ENCODE measurements around the gene KCNS3.

Gene KCNS3

GRCh38 chr2:17878281-17879136 is at the start of gene KCNS3:
KCNS3 (plus strand) TSS chr2:17878667; CDS start chr2:17931009, 52,342 bp downstream.
- Mint-ChIP-seq H3K27ac (no peak within 1 kb of the TSS), H3K9me3 (no peaks in the 10 kb centered on the region), H3K36me3 (ENCODE audit: low read depth) (no peaks in the 10 kb centered on the region), H3K4me1 (ENCODE audit: low read depth) (peaks cover 20% of the 10 kb centered on the region), H3K27me3 (peaks cover 79% of the 10 kb centered on the region), H3K4me3 (peak within 1 kb of the TSS; percentile 66)
- DNase-seq: peak; percentile 42

DNA sequence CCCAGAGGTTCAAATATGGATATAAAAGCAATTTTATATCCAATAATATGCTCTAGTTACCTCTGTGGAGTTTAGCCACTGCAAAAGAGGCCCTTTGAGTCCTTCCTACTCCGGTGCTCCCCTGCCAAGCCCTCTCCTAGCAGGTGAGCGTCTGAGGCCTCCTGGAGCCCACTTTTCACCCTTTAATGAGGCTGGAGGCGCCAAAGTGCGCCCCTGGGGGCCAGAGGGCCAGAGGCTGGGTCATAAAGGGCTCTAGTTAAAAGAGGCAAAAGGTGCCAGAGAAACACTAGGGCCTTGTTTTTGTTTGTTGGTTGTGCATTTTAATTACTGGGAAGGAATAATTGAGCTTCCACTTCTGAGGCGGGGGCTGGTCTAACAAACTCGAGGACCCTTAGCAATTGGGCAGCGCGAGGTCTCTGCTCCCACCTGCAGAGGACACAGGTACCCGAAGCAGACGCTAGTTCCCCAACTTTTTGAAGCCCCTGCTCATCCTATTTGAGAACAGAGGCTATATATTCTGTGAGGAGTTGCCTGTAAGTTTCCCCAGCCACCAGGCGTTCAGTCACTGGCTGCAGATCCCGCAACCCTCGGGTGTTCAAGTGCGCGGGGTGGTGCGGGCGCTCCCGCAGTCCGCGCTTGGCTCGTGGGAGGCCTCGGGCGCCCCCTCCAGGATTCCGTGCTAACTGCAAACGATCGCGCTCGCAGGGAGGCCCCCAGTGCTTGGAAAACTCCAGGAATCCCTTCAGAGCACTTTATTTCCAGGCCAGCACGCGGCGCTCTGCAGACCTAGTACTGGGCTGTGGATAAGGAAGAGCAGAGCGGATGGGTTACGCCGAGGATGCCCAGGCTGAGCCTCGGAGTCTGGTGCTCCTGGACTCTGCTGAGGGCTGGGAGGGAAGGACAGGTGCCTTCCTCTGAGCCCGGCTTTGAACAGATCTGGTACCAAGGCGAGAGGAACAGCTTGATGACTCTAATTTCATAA is 48.1 kb upstream of the KCNS3 start:
- no peak overlapping the region for H3K4me3 Mint-ChIP-seq
- H3K9me3 Mint-ChIP-seq: no peaks in the 10 kb centered on the region
- no peak overlapping the region for H3K27ac Mint-ChIP-seq
- H3K4me1 Mint-ChIP-seq (ENCODE audit: low read depth): peaks cover 5% of the 10 kb centered on the region
- no peaks in the 10 kb centered on the region for H3K36me3 Mint-ChIP-seq (ENCODE audit: low read depth)
- DNase-seq: peak; percentile 59
- peaks cover 39% of the 10 kb centered on the region for H3K27me3 Mint-ChIP-seq

- Mint-ChIP-seq H3K4me3 (no peak overlapping the region), H3K27ac (no peak overlapping the region), H3K9me3 (no peaks in the 10 kb centered on the region), H3K4me1 (ENCODE audit: low read depth) (peaks cover 3% of the 10 kb centered on the region), H3K36me3 (ENCODE audit: low read depth) (no peaks in the 10 kb centered on the region), H3K27me3 (peaks cover 13% of the 10 kb centered on the region)
- no peak for DNase-seq
Measured at GRCh38 chr2:17835516-17835915, 43.0 kb upstream of the KCNS3 start.

DNA sequence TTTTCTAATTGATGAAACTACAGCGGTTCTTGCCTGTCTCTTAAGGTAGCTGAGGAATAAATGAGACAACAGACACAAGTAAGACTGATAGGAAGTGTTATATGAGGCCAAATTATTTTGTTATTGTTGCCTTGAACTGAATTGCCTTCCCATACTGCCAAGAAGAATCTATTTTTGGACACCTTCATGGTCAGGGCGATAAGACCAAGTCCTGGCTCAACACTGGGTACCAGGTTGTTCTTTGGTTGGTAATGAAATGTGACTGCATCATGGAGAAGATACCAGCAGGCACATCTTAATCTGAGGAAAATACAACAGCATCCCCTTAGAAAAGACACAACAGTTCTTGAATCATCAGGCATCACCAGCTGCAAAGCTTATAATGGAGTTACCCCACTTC is 38.5 kb upstream of the KCNS3 start:
- Mint-ChIP-seq H3K4me1 (ENCODE audit: low read depth) (no peaks in the 10 kb centered on the region), H3K27ac (no peak overlapping the region), H3K9me3 (no peaks in the 10 kb centered on the region), H3K27me3 (peaks cover 12% of the 10 kb centered on the region), H3K36me3 (ENCODE audit: low read depth) (no peaks in the 10 kb centered on the region), H3K4me3 (no peak overlapping the region)
- no peak for DNase-seq

- H3K36me3 Mint-ChIP-seq (ENCODE audit: low read depth): no peaks in the 10 kb centered on the region
- H3K27me3 Mint-ChIP-seq: peaks cover 8% of the 10 kb centered on the region
- H3K4me1 Mint-ChIP-seq (ENCODE audit: low read depth): no peaks in the 10 kb centered on the region
- H3K27ac Mint-ChIP-seq: no peak overlapping the region
- no peak overlapping the region for H3K4me3 Mint-ChIP-seq
- no peak for DNase-seq
- no peaks in the 10 kb centered on the region for H3K9me3 Mint-ChIP-seq
Measured at GRCh38 chr2:17843457-17843856, 35.0 kb upstream of the KCNS3 start.

DNA sequence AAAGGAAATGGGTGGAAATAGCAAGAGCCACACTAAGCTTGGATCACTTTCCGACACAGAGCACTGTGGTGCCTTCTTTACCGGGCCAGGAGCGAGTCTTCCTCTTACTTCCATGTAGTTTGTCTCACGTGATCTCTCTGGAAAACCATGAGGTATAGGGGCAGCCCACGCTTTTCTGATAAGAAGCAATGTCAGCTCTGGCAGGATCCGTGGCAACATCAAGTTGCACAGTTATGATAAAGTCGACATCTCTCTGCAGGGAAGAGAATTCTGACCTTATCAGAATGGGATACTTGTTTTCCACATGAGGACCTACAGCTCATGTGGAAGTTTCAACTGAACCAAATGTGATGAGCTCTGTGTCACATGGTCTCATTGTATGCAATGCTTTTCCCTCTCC is 32.7 kb upstream of the KCNS3 start:
- H3K27me3 Mint-ChIP-seq: peaks cover 8% of the 10 kb centered on the region
- no peaks in the 10 kb centered on the region for H3K4me1 Mint-ChIP-seq (ENCODE audit: low read depth)
- no peak overlapping the region for H3K27ac Mint-ChIP-seq
- H3K4me3 Mint-ChIP-seq: no peak overlapping the region
- no peak for DNase-seq
- H3K9me3 Mint-ChIP-seq: no peaks in the 10 kb centered on the region
- no peaks in the 10 kb centered on the region for H3K36me3 Mint-ChIP-seq (ENCODE audit: low read depth)

- H3K4me1 Mint-ChIP-seq (ENCODE audit: low read depth): no peaks in the 10 kb centered on the region
- H3K27me3 Mint-ChIP-seq: peaks cover 11% of the 10 kb centered on the region
- no peaks in the 10 kb centered on the region for H3K36me3 Mint-ChIP-seq (ENCODE audit: low read depth)
- H3K4me3 Mint-ChIP-seq: no peak overlapping the region
- H3K27ac Mint-ChIP-seq: no peak overlapping the region
- no peak for DNase-seq
- H3K9me3 Mint-ChIP-seq: no peaks in the 10 kb centered on the region
Measured at GRCh38 chr2:17846676-17847075, 31.8 kb upstream of the KCNS3 start.

GRCh38 chr2:17847236-17847635 is 31.2 kb upstream of the KCNS3 start:
- peaks cover 10% of the 10 kb centered on the region for H3K27me3 Mint-ChIP-seq
- H3K27ac Mint-ChIP-seq: no peak overlapping the region
- no peaks in the 10 kb centered on the region for H3K4me1 Mint-ChIP-seq (ENCODE audit: low read depth)
- no peak for DNase-seq
- H3K36me3 Mint-ChIP-seq (ENCODE audit: low read depth): no peaks in the 10 kb centered on the region
- H3K4me3 Mint-ChIP-seq: no peak overlapping the region
- no peaks in the 10 kb centered on the region for H3K9me3 Mint-ChIP-seq

DNA sequence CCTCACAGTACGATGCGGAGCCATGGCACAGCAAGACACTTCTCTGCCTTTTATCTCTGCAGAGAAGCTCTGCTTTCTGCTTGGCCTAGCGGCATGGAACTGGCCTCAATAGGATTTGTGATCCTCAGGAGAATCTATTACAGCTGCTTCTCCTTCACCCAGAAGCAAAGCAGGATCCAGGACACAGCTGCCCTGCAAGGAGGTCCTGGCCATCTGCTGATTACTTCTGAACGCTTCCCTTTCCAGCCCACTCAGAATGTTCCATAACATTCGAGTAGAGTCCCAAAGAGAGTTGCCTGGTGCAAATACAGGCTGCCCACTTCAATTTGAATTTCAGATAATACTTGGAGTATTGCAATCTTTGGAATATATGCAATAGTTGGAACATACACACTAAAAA is 29.2 kb upstream of the KCNS3 start:
- Mint-ChIP-seq H3K9me3 (no peaks in the 10 kb centered on the region), H3K36me3 (ENCODE audit: low read depth) (no peaks in the 10 kb centered on the region), H3K4me1 (ENCODE audit: low read depth) (no peaks in the 10 kb centered on the region), H3K27me3 (peaks cover 15% of the 10 kb centered on the region), H3K27ac (no peak overlapping the region), H3K4me3 (no peak overlapping the region)
- no peak for DNase-seq

DNA sequence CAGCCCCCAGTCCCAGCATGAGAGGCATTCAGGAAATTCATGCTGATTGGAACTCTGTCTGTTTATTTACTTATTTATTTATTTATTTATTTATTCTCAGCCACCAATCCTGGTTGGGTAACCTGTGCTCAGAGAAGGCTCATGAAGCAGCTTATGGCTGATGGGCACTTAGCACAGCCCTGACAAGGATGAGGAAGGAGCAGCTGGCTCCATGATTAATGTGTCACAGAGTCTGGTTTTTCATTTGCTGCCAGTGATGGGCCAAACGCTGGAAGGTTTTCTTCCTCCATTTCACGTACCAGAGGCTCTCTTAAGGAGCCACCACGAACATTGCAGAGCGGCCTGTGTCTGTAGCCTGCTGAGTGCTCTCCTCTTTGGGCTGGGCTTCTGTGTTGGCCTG is 28.3 kb upstream of the KCNS3 start:
- no peak overlapping the region for H3K27ac Mint-ChIP-seq

GRCh38 chr2:17851731-17852585 is 26.5 kb upstream of the KCNS3 start:
- no peak overlapping the region for H3K27ac Mint-ChIP-seq
- no peaks in the 10 kb centered on the region for H3K4me1 Mint-ChIP-seq (ENCODE audit: low read depth)
- H3K27me3 Mint-ChIP-seq: peaks cover 26% of the 10 kb centered on the region
- H3K9me3 Mint-ChIP-seq: no peaks in the 10 kb centered on the region
- peak; percentile 37 for DNase-seq
- H3K36me3 Mint-ChIP-seq (ENCODE audit: low read depth): no peaks in the 10 kb centered on the region
- H3K4me3 Mint-ChIP-seq: no peak overlapping the region

More for the DNA sequence above, 28.3 kb upstream of the KCNS3 start:
- Mint-ChIP-seq H3K9me3 (no peaks in the 10 kb centered on the region), H3K4me1 (ENCODE audit: low read depth) (no peaks in the 10 kb centered on the region), H3K27me3 (peaks cover 15% of the 10 kb centered on the region), H3K36me3 (ENCODE audit: low read depth) (no peaks in the 10 kb centered on the region), H3K4me3 (no peak overlapping the region)
- no peak for DNase-seq

- H3K27me3 Mint-ChIP-seq: peaks cover 37% of the 10 kb centered on the region
- no peaks in the 10 kb centered on the region for H3K9me3 Mint-ChIP-seq
- H3K4me1 Mint-ChIP-seq (ENCODE audit: low read depth): no peaks in the 10 kb centered on the region
- H3K4me3 Mint-ChIP-seq: no peak overlapping the region
- no peak overlapping the region for H3K27ac Mint-ChIP-seq
- DNase-seq: no peak
- no peaks in the 10 kb centered on the region for H3K36me3 Mint-ChIP-seq (ENCODE audit: low read depth)
Measured at GRCh38 chr2:17853799-17854198, 24.7 kb upstream of the KCNS3 start.

DNA sequence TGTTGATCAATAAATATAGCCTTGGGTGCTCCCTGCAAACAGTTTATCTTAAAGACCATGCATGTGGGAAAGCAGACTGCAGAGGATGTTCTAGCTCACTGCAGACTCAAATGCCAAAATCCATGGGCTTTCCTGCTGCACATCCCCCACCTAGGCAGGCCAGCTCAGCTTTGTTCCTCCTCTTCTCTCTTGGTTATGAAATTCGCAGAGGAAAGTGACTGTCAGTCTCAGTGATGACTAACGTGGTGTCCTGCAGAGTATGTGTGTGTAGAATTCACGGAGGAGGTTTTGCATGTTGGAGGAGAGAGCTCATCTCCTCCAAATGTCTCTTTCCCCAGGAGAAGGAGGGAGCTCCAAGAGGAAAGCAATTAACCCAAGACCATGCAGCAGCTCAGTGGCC is 21.4 kb upstream of the KCNS3 start:
- Mint-ChIP-seq H3K27ac (no peak overlapping the region), H3K27me3 (peaks cover 51% of the 10 kb centered on the region), H3K4me3 (no peak overlapping the region), H3K9me3 (no peaks in the 10 kb centered on the region), H3K4me1 (ENCODE audit: low read depth) (no peaks in the 10 kb centered on the region), H3K36me3 (ENCODE audit: low read depth) (no peaks in the 10 kb centered on the region)
- DNase-seq: no peak

DNA sequence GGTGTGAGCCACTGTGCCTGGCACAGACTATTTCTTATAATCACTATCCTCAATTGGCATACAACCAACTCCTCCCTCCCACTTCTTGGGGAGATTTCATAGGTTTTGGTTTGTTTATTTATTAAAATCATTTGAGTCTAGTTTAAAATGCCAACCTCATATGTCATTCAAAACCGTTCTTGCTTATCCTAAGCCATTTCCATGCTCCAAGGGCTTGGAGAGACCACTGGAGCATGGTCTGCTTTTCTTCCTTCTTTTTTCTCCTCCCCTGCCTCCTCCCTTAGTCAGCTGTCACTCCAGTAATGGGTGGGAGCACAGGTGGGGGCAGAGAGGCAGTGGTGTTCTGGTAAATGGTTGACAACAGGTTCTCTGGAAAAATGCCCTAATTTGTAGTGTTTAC is 20.4 kb upstream of the KCNS3 start:
- Mint-ChIP-seq H3K9me3 (no peaks in the 10 kb centered on the region), H3K4me1 (ENCODE audit: low read depth) (no peaks in the 10 kb centered on the region), H3K27ac (no peak overlapping the region), H3K4me3 (no peak overlapping the region), H3K36me3 (ENCODE audit: low read depth) (no peaks in the 10 kb centered on the region), H3K27me3 (peaks cover 51% of the 10 kb centered on the region)
- DNase-seq: no peak
